Ascending aorta (tissue), 2 donors: Measurements from ENCODE around the gene GNB1L. TPM values are rescaled to one million over a fixed set of nuclear protein-coding genes. Genes with fewer than 3 reads are reported as not detected.

Experiments used
- DNase-seq, 2 donors: peaks; one replicate each; pipeline ENCODE4 v3.0.0-alpha.2; 2019; ENCODE audit warnings: low spot score in 2 of 2
- H3K27ac ChIP-seq, 2 donors: fragments of 200-600 bp; sonication (generic); one replicate each; pipeline ENCODE4 v1.5.1; 2016 to 2017; ENCODE audit warnings: mild to moderate bottlenecking in 1 of 2
- H3K27me3 ChIP-seq: fragments of 200-600 bp; sonication (generic); one replicate; pipeline ENCODE4 v1.5.1; 2017
- H3K36me3 ChIP-seq, 2 donors: fragments of 200-600 bp; sonication (generic); one replicate each; pipeline ENCODE4 v1.5.1; 2016
- H3K4me1 ChIP-seq, 2 donors: fragments of 200-600 bp; sonication (generic); one replicate each; pipeline ENCODE4 v1.5.1; 2016 to 2017; ENCODE audit warnings: mild to moderate bottlenecking in 1 of 2
- H3K4me3 ChIP-seq, 2 donors: fragments of 200-600 bp; sonication (generic); one replicate each; pipeline ENCODE4 v1.5.1; 2016 to 2017; ENCODE audit warnings: mild to moderate bottlenecking in 1 of 2
- H3K9me3 ChIP-seq, 2 donors: fragments of 200-600 bp; sonication (generic); one replicate each; pipeline ENCODE4 v1.5.1; 2016
- intact Hi-C: fragments of 100-400 bp; cut with DNase I; formaldehyde crosslinking; loops from one replicate; pipeline ENCODE4 v1.15.1; 2023
- total RNA-seq: library from RNA; depleted of rRNA; stranded (reverse); fragments of >200 nt; gene quantifications from one replicate; pipeline ENCODE4 v1.1.0, GENCODE V29; 2016
- TF ChIP-seq, protein P1 (sequence below), 3 experiments: fragments of 200-600 bp in 2 of 3; fragments of 450-650 bp in 1 of 3; sonication (generic) in 2 of 3; IDR thresholded peaks; one replicate each; pipeline ENCODE4 v1.5.1; 2016 to 2019; ENCODE audit warnings: antibody characterized with exemption in 3 of 3, mild to moderate bottlenecking in 1 of 3, moderate library complexity in 1 of 3

GNB1L gene
- total RNA-seq, 1 donor from 2014 or later = 7.9 TPM

DNA sequence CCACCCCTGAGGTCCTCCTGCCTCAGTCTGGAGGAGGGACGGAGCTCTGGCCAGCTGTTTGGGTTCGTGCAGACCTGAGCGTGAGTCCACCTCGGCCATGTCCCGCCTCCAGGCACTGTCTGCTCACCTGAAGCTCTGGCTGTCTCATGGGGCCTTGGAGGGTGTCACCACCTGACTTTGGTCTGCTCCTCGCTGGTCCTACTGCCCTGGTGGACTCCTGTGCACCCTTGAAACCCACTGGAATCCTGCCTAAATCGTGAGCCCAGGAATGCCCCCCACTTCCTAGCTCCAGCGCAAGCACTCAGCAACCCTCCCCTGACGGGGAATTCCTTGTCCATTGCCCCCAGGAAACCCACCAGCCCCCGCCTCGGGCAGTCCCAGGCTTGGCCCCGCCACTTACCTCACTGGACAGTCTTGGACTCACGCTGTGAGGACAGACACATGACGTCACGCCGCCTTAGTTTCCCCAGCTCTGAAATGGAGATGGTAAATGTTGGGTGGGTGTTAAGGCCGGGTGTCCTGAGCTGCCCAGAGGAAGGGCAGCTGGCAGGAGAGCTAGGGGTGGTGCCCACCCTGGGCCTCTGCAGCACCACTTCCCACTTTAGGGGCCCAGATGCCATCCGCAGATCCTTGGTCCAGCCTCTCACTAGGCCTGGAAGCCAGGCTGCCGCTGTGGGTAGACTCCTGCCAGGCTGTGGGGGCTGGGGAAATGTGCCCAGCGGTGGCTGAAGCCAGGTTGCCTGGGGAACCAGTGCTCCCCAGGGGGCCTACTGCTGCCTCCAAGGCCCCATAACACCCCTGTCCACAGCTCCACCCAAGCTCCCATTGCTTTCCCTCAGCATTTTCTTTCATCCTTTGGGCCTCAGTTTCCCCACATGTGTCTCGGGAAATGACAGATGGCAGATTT is 112.3 kb downstream of the GNB1L start:
- Histone ChIP-seq H3K4me3 (no peak overlapping the region), H3K27ac (no peak overlapping the region), H3K36me3 (no peaks in the 10 kb centered on the region), H3K27me3 (no peaks in the 10 kb centered on the region), H3K4me1 (no peaks in the 10 kb centered on the region), H3K9me3 (no peaks in the 10 kb centered on the region)
- TF ChIP-seq, protein P1, sequence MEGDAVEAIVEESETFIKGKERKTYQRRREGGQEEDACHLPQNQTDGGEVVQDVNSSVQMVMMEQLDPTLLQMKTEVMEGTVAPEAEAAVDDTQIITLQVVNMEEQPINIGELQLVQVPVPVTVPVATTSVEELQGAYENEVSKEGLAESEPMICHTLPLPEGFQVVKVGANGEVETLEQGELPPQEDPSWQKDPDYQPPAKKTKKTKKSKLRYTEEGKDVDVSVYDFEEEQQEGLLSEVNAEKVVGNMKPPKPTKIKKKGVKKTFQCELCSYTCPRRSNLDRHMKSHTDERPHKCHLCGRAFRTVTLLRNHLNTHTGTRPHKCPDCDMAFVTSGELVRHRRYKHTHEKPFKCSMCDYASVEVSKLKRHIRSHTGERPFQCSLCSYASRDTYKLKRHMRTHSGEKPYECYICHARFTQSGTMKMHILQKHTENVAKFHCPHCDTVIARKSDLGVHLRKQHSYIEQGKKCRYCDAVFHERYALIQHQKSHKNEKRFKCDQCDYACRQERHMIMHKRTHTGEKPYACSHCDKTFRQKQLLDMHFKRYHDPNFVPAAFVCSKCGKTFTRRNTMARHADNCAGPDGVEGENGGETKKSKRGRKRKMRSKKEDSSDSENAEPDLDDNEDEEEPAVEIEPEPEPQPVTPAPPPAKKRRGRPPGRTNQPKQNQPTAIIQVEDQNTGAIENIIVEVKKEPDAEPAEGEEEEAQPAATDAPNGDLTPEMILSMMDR (IDR thresholded peaks at IDR 0.05) = no peak
- intact Hi-C loops = no loop called here
- DNase-seq = no peak

DNA sequence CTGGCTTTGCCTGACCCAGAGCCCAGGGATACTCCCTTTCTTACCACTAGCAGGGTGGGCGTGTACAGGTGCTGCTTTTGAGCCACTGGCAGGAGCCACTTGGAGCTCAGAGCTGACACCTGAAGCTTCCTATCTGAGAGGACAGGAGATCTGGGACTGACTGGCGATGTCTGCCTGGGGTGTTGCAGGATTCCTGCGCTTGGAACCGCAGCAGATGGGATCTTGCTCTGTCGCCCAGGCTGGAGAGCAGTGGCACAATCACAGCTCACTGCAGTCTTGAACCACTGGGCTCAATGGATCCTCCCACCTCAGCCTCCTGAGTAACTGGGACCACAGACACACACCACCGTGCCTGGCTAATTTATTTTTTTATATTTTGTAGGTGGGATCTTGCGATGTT is 113.6 kb downstream of the GNB1L start:
- no peaks in the 10 kb centered on the region for H3K9me3 ChIP-seq
- intact Hi-C loops = no loop called here
- no peaks in the 10 kb centered on the region for H3K27me3 ChIP-seq
- TF ChIP-seq, protein P1 (IDR thresholded peaks at IDR 0.05) = no peak
- no peak overlapping the region for H3K4me3 ChIP-seq
- no peak for DNase-seq
- H3K36me3 ChIP-seq = no peaks in the 10 kb centered on the region
- H3K4me1 ChIP-seq = no peaks in the 10 kb centered on the region
- no peak overlapping the region for H3K27ac ChIP-seq

DNA sequence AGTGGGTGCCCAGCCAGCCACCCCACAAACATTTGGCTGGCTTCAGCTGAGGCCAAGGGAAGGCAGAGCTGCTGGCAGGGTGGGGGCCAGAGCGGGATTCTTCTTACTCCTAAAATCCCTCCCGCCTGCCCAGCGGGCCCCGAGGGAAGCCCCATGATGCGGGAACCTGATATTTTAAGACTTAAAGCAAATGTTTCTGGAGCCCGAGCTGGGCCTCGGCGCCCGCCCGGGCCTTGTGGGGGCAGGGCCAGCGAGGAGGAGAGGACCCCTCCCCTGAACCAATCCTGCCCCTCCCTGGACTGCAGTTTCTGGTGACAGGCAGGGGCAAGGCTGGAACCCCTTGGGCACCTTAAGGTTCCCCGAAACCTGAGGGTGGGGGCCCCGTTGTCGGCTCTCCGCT is 114.1 kb downstream of the GNB1L start:
- no peak for DNase-seq
- Histone ChIP-seq H3K9me3 (no peaks in the 10 kb centered on the region), H3K27ac (no peak overlapping the region), H3K36me3 (no peaks in the 10 kb centered on the region), H3K4me1 (no peaks in the 10 kb centered on the region), H3K27me3 (no peaks in the 10 kb centered on the region), H3K4me3 (no peak overlapping the region)
- TF ChIP-seq, protein P1 (IDR thresholded peaks at IDR 0.05) = no peak
- intact Hi-C loops = no loop called here

DNA sequence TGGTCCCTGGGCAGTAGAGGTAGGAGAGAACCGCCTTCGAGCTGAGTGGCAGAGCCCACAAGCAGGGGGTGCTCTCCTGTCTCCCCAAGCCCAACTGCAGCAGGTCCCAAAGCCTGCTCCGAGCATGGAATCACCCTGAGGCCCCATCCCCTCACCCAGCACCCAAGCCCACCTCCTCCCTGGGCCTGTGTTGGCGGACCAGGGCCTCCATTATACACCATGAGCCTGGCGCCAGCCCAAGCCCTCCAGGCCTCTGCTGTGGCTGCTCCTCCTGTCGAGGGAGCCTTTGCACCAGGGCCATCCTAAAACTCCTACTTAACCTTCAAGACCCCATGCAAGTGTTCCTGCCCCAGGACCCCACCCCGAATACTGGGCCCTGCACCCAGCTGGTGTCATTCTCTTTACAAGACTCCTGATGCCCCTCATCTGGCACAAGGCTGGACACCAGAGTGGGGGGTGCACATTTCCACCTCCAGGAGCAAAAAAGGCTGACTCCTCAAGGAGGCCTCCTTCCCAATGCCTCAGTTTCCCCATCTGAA is 114.7 kb downstream of the GNB1L start:
- Histone ChIP-seq H3K4me3 (no peak overlapping the region), H3K9me3 (no peaks in the 10 kb centered on the region), H3K4me1 (no peaks in the 10 kb centered on the region), H3K36me3 (no peaks in the 10 kb centered on the region), H3K27me3 (no peaks in the 10 kb centered on the region), H3K27ac (no peak overlapping the region)
- no peak for DNase-seq
- intact Hi-C loops = no loop called here
- TF ChIP-seq, protein P1 (IDR thresholded peaks at IDR 0.05) = no peak

DNA sequence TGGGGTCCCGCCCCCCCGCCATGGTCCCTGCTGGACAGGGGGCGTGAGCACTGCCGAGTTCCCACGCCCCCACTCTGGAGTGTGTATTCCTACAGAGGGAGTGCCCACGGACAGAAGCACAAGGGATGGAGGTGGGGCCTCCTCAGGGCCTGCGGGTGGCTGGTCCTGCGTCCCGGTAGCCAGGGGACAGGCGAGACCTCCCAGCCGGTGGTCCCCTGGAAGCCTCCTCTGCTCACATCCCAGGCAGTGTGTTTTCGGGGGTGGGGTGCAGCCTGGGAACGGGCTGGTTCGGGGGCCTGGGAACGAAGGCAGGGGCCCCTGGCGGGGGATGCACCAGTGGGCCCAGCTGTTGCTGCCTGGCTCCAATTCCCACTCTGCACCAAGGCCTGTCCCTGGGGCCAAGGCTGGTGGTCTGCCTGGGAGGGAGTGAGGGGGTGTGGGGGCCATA is 115.2 kb downstream of the GNB1L start:
- no peaks in the 10 kb centered on the region for H3K27me3 ChIP-seq
- TF ChIP-seq, protein P1 (IDR thresholded peaks at IDR 0.05) = no peak
- H3K9me3 ChIP-seq = no peaks in the 10 kb centered on the region
- H3K27ac ChIP-seq = no peak overlapping the region
- no peak overlapping the region for H3K4me3 ChIP-seq
- H3K36me3 ChIP-seq = no peaks in the 10 kb centered on the region
- no peaks in the 10 kb centered on the region for H3K4me1 ChIP-seq
- no peak for DNase-seq
- intact Hi-C loops = no loop called here
